ENCODE data around the gene ATP13A4.

The ATP13A4 gene, protein sequence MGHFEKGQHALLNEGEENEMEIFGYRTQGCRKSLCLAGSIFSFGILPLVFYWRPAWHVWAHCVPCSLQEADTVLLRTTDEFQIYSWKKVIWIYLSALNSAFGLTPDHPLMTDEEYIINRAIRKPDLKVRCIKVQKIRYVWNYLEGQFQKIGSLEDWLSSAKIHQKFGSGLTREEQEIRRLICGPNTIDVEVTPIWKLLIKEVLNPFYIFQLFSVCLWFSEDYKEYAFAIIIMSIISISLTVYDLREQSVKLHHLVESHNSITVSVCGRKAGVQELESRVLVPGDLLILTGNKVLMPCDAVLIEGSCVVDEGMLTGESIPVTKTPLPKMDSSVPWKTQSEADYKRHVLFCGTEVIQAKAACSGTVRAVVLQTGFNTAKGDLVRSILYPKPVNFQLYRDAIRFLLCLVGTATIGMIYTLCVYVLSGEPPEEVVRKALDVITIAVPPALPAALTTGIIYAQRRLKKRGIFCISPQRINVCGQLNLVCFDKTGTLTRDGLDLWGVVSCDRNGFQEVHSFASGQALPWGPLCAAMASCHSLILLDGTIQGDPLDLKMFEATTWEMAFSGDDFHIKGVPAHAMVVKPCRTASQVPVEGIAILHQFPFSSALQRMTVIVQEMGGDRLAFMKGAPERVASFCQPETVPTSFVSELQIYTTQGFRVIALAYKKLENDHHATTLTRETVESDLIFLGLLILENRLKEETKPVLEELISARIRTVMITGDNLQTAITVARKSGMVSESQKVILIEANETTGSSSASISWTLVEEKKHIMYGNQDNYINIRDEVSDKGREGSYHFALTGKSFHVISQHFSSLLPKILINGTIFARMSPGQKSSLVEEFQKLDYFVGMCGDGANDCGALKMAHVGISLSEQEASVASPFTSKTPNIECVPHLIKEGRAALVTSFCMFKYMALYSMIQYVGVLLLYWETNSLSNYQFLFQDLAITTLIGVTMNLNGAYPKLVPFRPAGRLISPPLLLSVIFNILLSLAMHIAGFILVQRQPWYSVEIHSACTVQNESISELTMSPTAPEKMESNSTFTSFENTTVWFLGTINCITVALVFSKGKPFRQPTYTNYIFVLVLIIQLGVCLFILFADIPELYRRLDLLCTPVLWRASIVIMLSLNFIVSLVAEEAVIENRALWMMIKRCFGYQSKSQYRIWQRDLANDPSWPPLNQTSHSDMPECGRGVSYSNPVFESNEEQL

GRCh38 chr3:193554811-193555210 lies at the start of gene ATP13A4:
ATP13A4 (minus strand) TSS chr3:193554895; CDS start chr3:193554799, 96 bp downstream.
- TF ChIP-seq TAF1 (IDR thresholded peaks at IDR 0.05; ENCODE audit: low read depth): no peak
- no peak for TF ChIP-seq RAD21 (IDR thresholded peaks at IDR 0.05; ENCODE audit: low read depth)
- TF ChIP-seq EGR1 (IDR thresholded peaks at IDR 0.05): no peak
- no peak for TF ChIP-seq TCF12 (IDR thresholded peaks at IDR 0.05; ENCODE audit: low read depth)
- TF ChIP-seq, protein P1, sequence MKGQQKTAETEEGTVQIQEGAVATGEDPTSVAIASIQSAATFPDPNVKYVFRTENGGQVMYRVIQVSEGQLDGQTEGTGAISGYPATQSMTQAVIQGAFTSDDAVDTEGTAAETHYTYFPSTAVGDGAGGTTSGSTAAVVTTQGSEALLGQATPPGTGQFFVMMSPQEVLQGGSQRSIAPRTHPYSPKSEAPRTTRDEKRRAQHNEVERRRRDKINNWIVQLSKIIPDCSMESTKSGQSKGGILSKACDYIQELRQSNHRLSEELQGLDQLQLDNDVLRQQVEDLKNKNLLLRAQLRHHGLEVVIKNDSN (IDR thresholded peaks at IDR 0.05): no peak
- TF ChIP-seq, protein P2, sequence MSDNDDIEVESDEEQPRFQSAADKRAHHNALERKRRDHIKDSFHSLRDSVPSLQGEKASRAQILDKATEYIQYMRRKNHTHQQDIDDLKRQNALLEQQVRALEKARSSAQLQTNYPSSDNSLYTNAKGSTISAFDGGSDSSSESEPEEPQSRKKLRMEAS (IDR thresholded peaks at IDR 0.05): no peak
- no peak for TF ChIP-seq CREB1 (IDR thresholded peaks at IDR 0.05; ENCODE audit: low read depth)
- TF ChIP-seq, protein P3, sequence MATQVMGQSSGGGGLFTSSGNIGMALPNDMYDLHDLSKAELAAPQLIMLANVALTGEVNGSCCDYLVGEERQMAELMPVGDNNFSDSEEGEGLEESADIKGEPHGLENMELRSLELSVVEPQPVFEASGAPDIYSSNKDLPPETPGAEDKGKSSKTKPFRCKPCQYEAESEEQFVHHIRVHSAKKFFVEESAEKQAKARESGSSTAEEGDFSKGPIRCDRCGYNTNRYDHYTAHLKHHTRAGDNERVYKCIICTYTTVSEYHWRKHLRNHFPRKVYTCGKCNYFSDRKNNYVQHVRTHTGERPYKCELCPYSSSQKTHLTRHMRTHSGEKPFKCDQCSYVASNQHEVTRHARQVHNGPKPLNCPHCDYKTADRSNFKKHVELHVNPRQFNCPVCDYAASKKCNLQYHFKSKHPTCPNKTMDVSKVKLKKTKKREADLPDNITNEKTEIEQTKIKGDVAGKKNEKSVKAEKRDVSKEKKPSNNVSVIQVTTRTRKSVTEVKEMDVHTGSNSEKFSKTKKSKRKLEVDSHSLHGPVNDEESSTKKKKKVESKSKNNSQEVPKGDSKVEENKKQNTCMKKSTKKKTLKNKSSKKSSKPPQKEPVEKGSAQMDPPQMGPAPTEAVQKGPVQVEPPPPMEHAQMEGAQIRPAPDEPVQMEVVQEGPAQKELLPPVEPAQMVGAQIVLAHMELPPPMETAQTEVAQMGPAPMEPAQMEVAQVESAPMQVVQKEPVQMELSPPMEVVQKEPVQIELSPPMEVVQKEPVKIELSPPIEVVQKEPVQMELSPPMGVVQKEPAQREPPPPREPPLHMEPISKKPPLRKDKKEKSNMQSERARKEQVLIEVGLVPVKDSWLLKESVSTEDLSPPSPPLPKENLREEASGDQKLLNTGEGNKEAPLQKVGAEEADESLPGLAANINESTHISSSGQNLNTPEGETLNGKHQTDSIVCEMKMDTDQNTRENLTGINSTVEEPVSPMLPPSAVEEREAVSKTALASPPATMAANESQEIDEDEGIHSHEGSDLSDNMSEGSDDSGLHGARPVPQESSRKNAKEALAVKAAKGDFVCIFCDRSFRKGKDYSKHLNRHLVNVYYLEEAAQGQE (IDR thresholded peaks at IDR 0.05; ENCODE audit: low read depth): no peak
- no peak for TF ChIP-seq CEBPB (IDR thresholded peaks at IDR 0.05)
- no peak for TF ChIP-seq TEAD4 (IDR thresholded peaks at IDR 0.05)
- no peak for TF ChIP-seq YY1 (IDR thresholded peaks at IDR 0.05; ENCODE audit: low read depth)
- TF ChIP-seq FOXM1 (IDR thresholded peaks at IDR 0.05; ENCODE audit: borderline replicate concordance, low read depth): no peak
- no peak for TF ChIP-seq EP300 (IDR thresholded peaks at IDR 0.05; ENCODE audit: borderline replicate concordance)
- TF ChIP-seq ZBTB7A (IDR thresholded peaks at IDR 0.05; ENCODE audit: low read depth): no peak
- TF ChIP-seq NFIC (IDR thresholded peaks at IDR 0.05): no peak

DNA sequence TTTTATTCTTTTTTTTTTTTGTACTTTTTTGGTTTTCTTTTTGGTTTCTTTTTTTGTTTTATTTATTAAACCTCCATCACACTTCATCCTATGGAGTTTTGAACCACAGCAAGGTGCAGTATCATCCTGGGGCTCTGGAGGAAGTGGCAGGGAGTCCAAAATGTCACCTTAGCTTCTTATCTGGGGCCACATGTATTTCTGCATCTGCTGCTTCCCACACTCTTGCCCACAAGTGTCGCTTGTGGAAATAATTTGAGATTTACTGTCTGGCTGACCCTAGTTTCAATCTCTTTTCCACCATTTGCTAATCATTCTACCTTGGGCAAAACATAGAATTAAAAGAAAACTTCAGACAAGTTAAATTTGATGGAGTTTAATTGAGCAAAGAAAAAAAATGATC lies 44.7 kb upstream of the ATP13A4 start:
- TF ChIP-seq FOXM1 (IDR thresholded peaks at IDR 0.05; ENCODE audit: borderline replicate concordance, low read depth) (no peak), EGR1 (IDR thresholded peaks at IDR 0.05) (no peak), EP300 (IDR thresholded peaks at IDR 0.05; ENCODE audit: borderline replicate concordance) (no peak), TEAD4 (IDR thresholded peaks at IDR 0.05) (no peak), YY1 (IDR thresholded peaks at IDR 0.05; ENCODE audit: low read depth) (no peak), TCF12 (IDR thresholded peaks at IDR 0.05; ENCODE audit: low read depth) (no peak), TAF1 (IDR thresholded peaks at IDR 0.05; ENCODE audit: low read depth) (no peak), ZBTB7A (IDR thresholded peaks at IDR 0.05; ENCODE audit: low read depth) (no peak)
- TF ChIP-seq, protein P1 (IDR thresholded peaks at IDR 0.05): no peak
- TF ChIP-seq, protein P2 (IDR thresholded peaks at IDR 0.05): no peak

DNA sequence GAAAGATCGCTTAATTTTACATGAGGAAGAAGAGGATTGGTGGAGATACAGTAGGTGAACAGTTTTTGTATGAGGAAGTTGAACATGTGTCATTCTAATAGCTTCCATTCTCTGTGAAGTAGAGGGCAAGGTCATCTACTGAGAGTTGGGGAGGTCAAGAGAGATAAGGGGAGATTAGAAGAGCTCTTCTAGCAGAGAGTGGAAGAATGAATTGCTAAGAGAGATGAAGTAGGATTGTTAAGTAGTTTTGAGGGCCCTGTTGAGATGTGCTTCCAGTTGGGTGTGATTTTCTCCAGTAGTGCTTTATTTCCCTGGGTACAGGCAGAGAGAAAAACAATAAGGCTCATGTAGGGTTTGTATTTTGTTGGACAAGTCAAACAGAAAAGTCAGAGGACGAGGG lies 43.5 kb upstream of the ATP13A4 start:
- TF ChIP-seq EGR1 (IDR thresholded peaks at IDR 0.05) (no peak), CREB1 (IDR thresholded peaks at IDR 0.05; ENCODE audit: low read depth) (no peak), CEBPB (IDR thresholded peaks at IDR 0.05) (no peak), FOXM1 (IDR thresholded peaks at IDR 0.05; ENCODE audit: borderline replicate concordance, low read depth) (no peak), YY1 (IDR thresholded peaks at IDR 0.05; ENCODE audit: low read depth) (no peak), NFIC (IDR thresholded peaks at IDR 0.05) (no peak), RAD21 (IDR thresholded peaks at IDR 0.05; ENCODE audit: low read depth) (no peak), EP300 (IDR thresholded peaks at IDR 0.05; ENCODE audit: borderline replicate concordance) (no peak), TCF12 (IDR thresholded peaks at IDR 0.05; ENCODE audit: low read depth) (no peak), TEAD4 (IDR thresholded peaks at IDR 0.05) (no peak), ZBTB7A (IDR thresholded peaks at IDR 0.05; ENCODE audit: low read depth) (no peak)
- TF ChIP-seq, protein P1 (IDR thresholded peaks at IDR 0.05): no peak
- TF ChIP-seq, protein P3 (IDR thresholded peaks at IDR 0.05; ENCODE audit: low read depth): no peak
- TF ChIP-seq, protein P2 (IDR thresholded peaks at IDR 0.05): no peak

All from Ishikawa (cell line).